ENCODE data around the gene CRIP1.

Gene CRIP1

DNA sequence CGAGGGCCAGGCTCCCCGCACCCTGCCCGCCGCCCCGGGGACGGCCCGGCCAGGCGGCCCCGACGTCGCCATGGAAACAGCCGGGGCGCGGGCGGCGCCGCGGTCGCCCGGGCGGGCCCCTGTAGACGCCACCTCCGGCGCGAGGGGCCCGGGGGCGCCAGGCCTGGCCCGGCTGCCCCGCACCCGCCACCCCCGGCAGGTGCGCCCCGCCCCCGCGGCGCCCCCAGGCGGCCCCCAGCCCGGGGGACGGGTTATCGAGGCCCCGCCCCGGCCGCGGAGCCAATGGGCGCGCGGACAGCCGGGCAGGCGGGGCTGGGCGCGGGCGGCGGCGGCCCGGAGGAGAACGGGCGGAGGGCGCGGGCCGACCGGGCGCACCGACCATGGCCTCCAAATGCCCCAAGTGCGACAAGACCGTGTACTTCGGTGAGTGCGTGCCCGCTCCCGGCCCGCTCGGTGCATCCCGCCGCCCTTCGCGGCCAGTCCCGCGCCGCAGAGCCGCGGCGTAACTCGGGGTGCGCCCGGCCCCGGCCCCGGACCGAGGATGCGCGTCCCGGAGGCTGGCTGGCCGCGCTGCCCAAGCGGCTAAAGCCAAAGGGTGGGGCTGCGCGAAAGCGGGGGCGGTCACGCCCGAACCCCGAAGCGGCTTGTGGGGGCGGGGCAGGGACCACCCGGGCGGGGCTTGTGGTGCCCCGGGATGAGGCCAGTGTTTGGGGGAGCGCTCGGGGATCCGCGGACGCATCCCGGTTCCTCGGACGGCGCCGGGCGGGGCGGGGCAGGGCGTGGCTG, 12.0 kb upstream of the CRIP1 start, which contains the start of gene CRIP2:
CRIP2 (plus strand) TSS at position 339 of the 786 bp plus-strand sequence; CDS start at position 381, 42 bp downstream.
- peak within 1 kb of the TSS; percentile 67 for H3K4me3 ChIP-seq (ENCODE audit: low read depth, low read length)
- H3K27ac ChIP-seq: peak within 1 kb of the TSS; percentile 81
- in situ Hi-C loops (cut with HindIII; ENCODE audit: low pct_ligation_motif_present, low sequenced_read_pairs): no loop called here
- H3K27me3 ChIP-seq (replicated peaks): no peaks in the 10 kb centered on the region
- H3K36me3 ChIP-seq (replicated peaks): peaks cover 3% of the 10 kb centered on the region
- TF ChIP-seq, protein P1, sequence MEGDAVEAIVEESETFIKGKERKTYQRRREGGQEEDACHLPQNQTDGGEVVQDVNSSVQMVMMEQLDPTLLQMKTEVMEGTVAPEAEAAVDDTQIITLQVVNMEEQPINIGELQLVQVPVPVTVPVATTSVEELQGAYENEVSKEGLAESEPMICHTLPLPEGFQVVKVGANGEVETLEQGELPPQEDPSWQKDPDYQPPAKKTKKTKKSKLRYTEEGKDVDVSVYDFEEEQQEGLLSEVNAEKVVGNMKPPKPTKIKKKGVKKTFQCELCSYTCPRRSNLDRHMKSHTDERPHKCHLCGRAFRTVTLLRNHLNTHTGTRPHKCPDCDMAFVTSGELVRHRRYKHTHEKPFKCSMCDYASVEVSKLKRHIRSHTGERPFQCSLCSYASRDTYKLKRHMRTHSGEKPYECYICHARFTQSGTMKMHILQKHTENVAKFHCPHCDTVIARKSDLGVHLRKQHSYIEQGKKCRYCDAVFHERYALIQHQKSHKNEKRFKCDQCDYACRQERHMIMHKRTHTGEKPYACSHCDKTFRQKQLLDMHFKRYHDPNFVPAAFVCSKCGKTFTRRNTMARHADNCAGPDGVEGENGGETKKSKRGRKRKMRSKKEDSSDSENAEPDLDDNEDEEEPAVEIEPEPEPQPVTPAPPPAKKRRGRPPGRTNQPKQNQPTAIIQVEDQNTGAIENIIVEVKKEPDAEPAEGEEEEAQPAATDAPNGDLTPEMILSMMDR (IDR thresholded peaks at IDR 0.05; ENCODE audit: low read depth, low read length, missing control alignments): no peak
- no peak for DNase-seq

DNA sequence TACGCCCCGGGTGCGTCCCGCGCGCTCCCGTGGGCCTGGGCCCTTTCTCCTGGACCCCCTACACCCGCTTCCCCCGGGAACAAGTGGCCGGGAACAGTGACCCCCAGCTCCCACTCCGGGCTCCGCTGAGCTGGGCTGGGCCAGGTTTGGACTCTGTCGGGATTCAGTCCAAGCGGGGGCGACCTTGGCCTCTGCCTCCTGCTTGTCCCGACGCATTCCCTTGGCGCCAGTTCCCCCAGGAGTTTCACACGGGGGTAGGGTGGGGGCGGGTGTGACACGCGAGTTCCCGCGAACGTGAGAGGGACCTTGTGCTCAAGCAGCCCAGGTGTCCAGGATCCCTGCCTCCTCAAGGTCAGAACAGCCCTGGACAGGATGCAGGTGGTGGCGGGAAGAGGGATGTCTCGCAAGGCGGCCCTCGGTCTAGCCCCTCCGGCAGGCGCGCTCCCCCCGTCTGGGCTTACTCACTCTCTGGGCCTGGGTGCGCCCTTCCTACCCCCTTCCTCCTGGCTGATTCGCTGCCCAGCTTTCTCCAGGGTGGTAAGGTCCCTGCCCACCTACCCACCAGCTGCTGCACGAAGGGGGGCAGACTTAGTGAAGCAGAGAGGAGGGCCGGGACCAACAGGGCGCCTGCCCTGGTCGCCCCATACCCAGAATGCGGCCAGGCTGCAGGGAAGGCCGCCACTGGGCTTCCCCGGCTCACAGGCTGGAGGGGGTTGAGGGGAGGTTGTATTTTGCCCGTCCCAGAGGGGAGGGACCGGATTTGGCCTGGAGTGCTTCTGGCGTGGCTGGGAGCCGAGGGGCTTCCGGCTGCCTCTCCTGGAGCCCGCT, 11.2 kb upstream of the CRIP1 start:
- in situ Hi-C loops (cut with HindIII; ENCODE audit: low pct_ligation_motif_present, low sequenced_read_pairs): no loop called here
- H3K4me3 ChIP-seq (ENCODE audit: low read depth, low read length): peak overlapping the region; percentile 67
- TF ChIP-seq, protein P1 (IDR thresholded peaks at IDR 0.05; ENCODE audit: low read depth, low read length, missing control alignments): no peak
- H3K27ac ChIP-seq: peak overlapping the region; percentile 81
- DNase-seq: no peak
- H3K27me3 ChIP-seq (replicated peaks): no peaks in the 10 kb centered on the region
- H3K36me3 ChIP-seq (replicated peaks): no peaks in the 10 kb centered on the region

DNA sequence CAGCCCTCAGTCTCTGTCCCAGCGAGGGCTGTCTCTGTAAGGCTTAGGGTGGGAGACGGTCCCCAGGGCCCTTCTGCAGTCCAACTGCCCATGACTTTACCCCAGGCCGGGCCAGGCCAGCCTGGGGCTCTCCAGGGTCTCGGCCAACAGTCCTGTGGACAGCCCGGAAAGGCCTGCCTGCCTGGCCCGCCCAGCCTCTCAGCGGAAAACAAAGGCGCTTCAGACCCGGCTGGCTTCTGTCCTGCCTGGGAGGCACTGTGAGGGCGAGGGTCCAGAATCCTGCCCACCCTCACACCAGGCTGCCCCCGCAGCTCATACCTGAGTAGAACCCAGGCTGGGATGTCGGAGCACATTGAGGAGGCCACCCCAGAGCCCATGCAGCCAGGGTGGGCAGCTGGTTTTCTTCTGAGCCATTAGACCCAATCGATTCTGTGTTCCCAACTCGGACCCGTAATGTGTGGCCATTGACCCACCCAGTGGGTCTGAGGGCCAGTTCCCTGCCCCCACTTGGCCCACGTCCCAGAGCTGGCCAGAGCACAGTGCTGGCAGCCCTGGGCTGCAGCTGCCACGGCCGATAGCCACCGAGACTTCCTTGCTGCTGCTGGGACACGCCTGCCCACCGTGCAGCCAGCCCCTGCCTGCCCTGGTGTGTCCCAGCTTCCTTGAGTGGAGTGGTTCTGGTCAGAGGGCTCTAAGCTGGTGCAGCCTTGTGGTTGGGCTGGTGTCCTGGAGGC, 10.4 kb upstream of the CRIP1 start:
- no peaks in the 10 kb centered on the region for H3K27me3 ChIP-seq (replicated peaks)
- in situ Hi-C loops (cut with HindIII; ENCODE audit: low pct_ligation_motif_present, low sequenced_read_pairs): no loop called here

DNA sequence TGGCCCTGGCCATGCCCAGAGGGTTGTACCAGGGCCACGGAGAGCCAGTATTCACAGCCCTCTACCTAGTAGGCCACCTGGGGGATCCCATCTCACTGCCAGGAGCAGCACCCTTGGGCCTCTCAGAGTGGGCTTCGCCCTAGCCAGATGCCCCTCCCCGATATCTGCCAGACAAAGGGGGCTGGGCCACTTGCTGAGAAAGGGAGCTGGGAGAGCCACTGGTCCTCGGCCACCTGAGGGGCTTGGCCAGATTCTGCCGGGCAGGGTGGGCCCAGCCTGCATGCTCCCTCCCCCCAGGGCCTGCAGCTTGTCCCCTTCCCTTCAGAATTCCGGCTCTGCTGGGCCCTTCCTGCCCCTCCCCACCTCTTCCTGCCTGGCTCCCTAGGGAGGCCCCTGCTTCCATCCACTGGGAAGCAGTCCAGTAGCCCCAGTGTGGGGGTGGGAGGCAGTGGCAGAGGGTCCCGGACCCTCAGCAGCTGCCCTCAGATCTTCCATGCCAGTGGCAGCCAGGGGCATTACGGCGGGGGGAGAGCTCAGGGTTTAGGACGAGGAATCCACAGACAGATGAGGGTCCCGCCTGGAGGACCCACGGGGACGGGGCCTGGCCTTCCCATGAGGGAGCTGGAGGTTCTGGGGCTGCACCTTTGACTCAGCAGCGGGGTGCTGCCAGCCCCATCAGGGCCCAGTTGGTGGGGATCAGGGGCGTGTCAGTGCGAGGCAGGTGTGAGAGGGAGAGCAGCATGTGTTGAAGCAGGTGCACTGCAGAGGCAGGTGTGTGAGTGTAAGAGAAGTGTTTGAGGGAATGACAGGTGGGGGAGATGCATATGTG, 9.6 kb upstream of the CRIP1 start:
- Histone ChIP-seq H3K4me3 (ENCODE audit: low read depth, low read length) (peak overlapping the region; percentile 67), H3K27ac (no peak overlapping the region), H3K36me3 (replicated peaks) (no peaks in the 10 kb centered on the region), H3K27me3 (replicated peaks) (no peaks in the 10 kb centered on the region)
- in situ Hi-C loops (cut with HindIII; ENCODE audit: low pct_ligation_motif_present, low sequenced_read_pairs): no loop called here
- TF ChIP-seq, protein P1 (IDR thresholded peaks at IDR 0.05; ENCODE audit: low read depth, low read length, missing control alignments): no peak
- no peak for DNase-seq

More for the DNA sequence above, 10.4 kb upstream of the CRIP1 start:
- TF ChIP-seq, protein P1 (IDR thresholded peaks at IDR 0.05; ENCODE audit: low read depth, low read length, missing control alignments): no peak
- DNase-seq: no peak
- H3K27ac ChIP-seq: peak overlapping the region; percentile 81
- H3K4me3 ChIP-seq (ENCODE audit: low read depth, low read length): peak overlapping the region; percentile 67
- H3K36me3 ChIP-seq (replicated peaks): no peaks in the 10 kb centered on the region

Data from brain microvascular endothelial cell (primary cell).